ENCODE measurements around the gene GRIN2A.
"Not testable (repeated sequence)": the region's sequence is repeated elsewhere in the genome, so short reads cannot be mapped to it uniquely, and the experiment has no call there.

The GRIN2A gene

DNA sequence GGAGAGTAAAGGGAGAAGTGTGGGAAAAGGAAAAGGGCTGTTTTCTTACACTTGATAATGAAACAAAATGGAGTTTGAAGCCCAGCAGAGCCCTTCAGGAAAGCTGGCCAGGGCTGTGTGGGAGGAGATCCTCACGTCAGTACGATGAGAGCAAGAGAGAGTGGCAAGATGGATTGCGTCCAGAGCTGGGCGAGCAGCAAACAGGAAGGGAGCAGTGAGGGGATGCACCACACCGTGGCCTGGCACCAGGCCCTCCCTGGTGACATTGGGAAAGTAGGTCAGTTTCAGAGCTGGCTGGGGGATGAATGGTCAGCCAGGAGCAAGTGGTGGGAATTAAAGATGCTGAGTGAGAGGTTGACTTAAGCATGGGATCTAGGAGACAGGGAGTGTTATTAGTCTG lies 273.6 kb downstream of the GRIN2A start:
- DNase-seq: no peak

DNA sequence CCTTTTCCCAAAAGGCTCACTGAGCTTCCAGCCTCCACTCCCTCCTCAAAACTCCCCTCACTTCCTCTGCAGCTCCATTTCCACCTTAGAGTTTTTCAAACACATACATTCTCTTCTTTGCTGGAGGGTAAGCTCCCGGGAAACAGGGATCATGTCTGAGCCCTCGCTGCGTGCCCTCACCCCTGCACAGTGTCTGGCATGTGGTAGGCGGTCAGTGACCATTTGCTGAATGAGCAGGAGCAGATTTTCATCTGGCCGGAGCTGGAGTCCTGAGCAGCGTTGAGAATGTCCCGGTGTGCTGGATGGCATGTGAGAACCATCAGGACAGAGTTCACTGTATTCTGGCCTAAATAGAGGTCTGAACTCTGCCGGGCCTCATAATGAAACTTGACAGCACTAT lies 274.5 kb downstream of the GRIN2A start:
- DNase-seq: no peak

DNA sequence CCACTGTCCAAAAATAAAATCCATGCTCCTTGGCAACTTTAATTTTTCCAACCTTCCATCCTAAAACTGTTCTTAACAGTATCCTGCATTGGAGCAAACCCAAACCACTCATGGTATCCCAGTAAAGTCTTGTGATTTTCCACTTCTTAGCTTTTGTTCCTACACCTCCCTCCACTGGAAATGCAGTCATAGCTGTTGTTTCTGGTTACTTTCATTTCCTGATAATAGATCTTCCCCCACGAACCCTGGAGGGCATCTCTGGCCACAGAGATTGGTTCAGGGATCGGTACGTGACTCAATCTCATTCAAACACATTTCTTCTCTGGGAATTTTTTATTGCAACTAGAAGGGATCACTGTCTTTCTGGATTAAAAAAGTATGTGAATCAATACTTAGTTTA lies 276.0 kb downstream of the GRIN2A start:
- DNase-seq: no peak

DNA sequence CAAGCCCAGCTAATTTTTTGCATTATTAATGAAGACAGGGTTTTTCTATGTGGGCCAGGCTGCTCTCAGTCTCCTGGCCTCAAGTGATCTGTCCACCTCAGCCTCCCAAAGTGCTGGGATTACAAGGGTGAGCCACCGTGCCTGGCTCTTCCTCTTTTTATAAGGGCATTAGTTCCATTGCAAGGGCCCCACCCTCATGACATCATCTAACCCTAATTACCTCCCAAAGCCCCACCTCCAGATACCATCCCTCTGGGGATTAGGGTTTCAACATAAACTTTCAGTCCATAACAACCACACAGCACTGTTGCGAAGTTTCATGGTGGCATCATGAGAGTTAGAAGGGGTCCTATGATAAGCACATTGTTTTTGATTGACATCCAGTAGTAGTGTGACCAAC lies 277.7 kb downstream of the GRIN2A start:
- no peak for DNase-seq

DNA sequence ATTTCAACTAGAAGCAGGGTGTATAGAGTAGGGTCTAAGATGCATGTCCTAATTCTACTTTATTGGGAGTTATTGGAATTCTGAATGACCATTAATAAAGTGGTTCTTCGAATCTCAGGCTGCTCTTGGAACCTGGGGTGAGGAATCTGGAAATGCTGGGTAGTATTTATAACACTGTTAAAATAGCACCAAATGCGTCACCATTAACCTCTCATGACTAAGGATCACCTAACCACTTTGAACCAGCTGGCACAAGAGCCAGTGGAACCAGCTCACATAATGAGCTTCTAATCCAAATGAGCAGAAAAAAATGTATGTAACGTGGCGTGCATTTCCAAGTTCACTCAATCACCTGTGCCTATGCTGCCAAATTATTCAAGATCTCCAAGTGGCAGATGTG lies 281.7 kb downstream of the GRIN2A start:
- no peak for DNase-seq

DNA sequence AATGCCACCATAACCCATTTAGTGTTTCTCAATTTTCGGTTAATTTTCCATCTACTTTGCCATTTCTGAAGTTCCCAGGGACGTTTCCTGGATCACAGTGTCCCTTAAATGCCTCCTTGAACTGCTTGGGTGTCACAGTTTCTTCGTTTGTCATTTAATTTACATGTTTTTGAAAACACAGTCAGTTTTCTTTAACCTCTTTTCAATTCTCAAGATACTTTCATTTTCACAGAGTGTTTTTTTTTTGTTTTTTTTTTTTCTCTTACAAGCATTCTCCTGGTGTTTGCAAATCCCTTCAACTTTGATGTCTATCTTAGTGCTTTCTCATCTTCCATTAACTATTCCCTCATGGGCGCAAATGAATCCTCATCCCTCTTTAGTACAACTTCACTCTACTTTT lies 283.7 kb downstream of the GRIN2A start:
- DNase-seq: no peak

DNA sequence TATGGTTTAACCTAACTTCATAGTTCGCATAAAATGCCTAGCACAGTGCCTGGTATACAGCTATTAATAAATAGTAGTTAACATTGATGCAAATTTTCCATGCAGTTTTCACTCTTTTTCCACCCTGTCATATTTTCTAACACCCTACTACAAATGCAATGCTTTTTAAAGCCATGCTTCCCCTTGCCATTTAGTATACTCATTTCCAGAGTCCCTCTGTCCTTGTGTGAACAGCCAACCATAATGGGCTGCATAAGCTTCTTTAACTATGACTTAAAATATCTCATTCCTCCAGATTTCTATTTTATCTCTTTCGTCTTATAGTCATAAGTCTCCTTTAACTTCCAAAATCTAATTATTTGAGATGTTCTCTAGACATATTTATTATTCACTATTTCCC lies 284.1 kb downstream of the GRIN2A start:
- DNase-seq: no peak

DNA sequence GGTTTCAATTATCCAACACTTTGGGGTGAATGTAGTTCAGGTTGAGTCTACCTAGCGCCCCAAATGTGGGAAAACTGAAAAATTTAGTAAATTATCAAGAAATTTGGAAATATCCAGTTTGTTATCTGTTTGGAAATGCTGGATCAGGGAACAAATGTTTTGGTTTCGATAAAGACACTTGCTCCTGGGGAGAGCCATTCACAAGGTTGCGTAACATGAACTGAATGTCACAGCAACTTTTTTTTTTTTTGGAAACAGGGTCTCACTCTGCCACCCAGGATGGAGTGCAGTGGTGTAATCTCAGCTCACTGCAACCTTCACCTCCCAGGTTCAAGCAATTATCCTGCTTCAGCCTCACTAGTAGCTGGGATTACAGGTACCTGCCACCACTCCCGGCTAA lies 286.4 kb downstream of the GRIN2A start:
- no peak for DNase-seq

DNA sequence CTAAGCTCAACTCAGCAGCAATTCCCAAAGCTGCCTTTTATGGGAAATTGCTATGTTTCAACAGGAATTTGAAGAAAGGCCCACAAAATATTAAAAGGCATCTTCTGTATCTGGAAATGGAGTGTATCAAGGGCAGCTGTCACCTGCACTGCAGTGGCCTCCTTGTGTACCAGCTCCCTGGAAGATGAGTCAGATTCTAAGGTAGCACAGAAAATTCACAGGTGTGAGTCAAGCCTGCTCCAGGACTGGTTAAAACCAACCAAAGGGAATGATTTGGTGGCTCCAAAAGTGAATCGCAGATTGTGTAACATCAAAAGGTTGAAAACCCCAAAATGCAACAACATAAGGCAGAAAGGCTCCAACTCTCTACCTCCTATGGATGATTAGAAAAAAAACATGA lies 296.4 kb downstream of the GRIN2A start:
- DNase-seq: no peak

DNA sequence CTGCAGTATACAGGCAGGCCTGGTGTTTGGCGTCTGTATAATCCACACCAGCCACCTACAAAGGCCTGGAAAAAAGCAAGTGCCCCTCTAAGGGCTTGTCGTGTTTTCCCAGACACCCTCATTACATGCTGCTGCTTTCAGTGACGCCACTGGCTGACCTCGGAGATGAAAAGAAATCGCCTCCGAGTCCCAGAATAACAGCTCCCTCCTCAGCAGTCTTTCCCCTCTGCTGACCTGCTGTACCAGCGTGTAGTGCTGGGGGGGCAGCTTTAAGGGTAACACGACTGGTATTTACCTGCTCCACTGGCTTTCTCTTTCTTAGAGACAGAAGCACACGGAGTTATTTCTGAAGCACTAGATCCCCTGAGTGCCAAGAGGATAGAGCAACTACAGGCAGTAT lies 296.8 kb downstream of the GRIN2A start:
- no peak for DNase-seq

DNA sequence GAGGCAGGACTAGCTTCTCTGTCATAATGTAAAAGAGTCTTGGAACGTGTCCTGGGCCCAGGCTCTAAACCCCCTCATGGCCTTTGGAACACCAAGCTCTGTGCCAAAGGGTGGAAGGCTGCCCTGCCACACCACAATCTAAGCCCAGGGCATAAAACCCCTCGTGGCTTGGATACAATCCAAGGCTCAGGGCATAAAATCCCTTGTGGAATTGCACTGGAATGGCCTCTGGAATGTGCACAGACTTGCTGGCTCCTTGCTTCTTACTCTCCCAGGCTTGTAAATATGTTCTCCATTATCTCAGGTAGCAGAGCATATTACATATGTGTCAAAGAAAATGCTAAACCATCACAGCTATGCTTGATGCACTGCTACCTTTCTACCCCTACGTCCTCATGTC lies 306.2 kb downstream of the GRIN2A start:
- DNase-seq: not testable (repeated sequence)

DNA sequence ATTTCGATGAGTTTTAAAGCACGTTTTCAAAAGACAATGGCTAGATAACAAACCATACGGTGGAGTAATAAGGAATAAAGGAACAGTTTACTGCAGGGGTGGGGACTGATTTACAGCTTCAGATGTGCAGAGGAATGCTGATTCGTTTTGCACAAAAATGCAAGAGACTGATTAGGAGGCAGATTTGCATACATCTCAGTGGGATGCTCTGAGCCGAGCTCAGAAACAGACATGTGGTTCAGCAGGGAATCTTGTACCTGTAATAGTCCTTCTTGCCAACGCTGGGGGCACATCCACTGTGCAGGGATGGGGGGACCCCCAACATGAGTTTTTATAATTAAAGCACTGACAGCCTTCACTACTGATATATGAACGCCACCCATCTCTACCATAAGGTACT lies 308.0 kb downstream of the GRIN2A start:
- DNase-seq: no peak

DNA sequence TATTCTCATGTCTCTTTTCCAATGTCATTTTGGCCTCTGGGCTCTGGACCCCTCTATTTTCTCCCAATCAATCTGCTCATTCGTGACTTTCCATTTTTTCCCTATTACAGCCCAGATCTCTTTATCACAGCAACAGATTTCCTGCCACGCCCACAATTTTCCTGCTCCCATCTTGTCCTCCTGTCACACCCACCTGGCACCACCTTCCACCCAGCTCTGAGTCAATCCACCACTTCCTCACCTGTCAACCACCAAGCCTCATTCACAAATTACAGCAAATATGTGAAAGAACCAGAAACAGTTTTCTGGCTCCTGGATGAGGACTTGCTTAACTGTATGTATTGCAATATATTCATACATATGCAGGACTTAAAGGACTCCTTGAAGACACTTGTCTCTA lies 311.3 kb downstream of the GRIN2A start:
- no peak for DNase-seq

DNA sequence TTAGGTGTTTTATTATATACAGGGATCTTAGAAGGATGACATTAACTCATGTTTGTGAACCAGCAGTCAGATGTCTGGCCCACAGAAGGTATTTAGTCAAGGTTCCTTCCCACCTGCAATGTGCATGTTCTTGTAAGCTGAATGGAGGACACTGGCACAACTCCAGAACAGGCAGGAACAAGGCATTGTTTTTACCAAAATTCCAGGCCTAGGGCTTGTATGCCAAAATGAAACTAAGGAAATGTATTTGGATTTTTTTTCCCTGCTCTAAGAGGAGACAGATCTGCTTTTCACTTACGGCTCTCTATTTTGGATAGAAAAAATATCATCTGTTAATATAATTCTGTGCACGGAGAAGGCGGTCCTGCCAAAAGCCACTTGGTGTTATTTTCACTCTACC lies 312.5 kb downstream of the GRIN2A start:
- DNase-seq: no peak

DNA sequence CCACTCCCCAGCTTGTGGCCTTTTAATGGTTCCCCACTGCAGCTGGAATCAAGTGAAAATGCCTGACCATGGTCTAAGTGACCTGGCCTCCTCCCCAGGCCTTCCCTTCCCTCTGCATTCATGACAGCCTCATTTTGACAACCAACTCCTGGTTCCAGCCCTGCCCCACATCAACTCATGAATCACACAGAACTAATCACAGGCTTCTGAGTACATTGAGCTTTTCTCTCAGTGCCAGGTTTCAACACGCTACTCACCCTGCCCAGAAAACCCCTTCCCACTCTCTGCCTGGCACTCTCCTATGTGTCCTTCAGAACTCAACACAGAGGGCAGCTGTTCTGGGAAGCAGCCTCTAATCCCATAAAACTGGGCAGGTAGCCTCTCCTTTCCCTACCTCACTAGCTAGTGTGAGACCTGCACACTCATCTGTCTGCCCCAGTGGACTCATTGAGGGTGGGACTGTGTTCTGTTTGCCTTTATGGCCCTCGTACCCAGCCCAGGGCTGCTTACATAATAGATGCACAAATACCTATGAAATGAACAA lies 313.6 kb downstream of the GRIN2A start:
- DNase-seq: no peak

DNA sequence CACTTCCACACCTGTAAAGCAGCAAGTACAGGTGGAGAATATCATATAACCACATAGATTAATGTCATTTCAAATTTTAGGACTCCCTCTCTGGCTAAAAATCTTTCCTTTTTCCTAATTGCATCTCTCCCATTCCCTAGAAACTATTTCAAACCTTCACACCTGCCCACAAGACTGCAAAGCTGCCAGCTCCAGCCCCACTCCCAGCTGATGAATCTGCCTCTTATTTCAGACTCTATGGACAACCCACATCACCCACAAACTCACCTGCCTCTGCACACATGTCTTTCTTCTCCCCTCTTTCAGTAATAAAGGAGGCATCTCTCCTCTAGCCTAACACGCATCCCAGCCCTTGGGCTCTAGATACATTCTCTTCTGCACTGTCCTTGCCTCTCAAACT lies 315.1 kb downstream of the GRIN2A start:
- DNase-seq: no peak

DNA sequence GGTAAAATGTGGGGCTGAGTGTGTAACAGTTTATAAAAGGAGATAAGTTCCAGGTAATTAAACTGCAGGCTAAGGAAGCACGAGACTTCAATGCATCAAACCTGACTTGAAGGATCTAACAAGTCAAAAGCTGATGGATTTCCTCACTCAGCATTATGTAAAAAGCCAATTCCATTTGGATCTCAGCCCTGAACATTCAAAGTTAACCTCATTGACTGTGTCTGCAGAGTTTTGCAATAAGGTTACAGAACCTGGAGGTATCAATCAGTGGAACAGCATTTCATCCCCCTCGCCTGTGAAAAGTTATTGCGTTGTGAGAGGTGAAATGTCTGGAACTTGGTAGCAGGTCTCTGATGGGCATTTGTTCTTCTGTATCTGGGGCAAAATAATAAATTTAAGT lies 317.8 kb downstream of the GRIN2A start:
- DNase-seq: no peak

DNA sequence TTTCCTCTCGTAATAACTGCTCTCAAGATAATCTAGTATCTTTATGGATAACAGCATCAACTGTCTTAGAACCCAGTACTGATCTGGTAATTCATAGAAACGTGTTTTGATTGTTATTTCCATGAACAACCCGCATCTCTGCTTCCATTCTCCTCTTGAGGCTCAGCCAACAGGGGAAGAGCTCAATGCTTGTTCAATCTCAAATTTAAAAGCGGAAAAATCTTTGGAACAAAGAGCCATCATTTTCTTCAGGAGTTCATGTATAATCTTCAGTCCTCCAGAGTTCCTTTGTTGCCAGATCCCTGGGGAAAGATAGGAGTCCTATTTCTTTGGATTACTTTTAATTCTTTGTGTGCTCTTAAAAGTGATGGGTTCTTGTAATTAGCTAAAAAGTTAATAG lies 319.9 kb downstream of the GRIN2A start:
- no peak for DNase-seq

DNA sequence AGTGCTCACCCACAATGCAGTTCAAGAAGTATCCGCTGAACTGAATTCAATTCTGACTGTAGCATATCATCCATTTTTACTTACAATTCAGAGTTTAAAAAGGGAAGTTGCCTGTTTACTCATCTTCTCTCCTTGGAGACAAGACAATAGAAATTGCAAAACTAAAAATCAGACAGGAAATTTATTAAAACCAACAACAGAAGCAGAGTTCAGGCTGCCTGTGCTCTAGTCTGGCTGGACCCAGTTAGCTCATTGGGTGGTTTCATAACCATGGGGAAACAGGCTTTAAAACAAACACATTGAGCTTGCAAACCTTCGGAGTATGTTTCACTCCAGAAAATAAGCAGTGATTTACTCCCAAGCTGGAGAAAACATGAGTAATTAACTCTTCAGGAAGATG lies 321.4 kb downstream of the GRIN2A start:
- DNase-seq: no peak

DNA sequence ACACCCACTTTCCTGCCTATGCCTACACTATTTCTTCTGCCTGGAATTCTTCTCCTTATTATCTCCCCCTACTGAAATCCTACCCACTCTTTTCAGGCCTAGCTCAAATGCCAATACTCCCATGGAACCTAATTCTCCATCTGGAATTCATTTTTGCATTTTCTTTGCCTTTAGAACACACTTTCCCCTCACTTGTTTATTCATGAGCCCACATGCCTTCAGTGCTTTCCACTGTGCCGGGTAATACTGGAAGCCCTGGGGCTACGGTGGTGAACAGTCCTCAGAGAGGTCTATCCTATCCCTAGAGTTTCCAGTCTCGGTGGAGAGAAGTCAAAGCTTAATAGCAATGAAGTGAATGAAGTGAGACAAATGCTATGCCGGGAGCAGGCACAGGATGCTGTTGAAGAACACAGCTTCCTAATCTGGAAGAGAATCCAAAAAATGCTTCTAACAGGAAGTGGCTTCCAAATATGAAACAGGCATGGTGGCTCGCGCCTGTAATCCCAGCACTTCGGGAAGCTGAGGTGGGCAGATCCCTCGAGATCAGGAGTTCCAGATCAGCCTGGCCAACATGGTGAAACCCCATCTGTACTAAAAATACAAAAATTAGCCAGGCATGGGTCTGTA lies 322.4 kb downstream of the GRIN2A start:
- no peak for DNase-seq

DNA sequence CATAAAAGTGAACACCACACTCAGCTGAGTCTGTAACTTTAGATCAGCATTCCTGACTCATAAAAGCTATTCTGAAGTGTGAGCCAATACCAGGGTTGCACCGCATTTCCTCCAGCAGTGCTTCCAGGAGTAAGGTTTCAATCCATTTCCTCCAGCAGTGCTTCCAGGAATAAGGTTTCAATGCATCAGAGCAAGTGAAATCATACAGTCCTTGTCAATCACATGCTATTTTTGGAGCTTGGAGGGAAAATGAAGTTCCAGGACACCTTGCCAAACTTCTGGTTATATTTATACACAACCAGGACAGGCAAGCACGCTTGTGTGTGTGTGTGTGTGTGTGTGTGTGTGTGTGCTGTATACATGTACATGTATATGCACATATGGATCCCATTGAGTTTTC lies 327.6 kb downstream of the GRIN2A start:
- no peak for DNase-seq

DNA sequence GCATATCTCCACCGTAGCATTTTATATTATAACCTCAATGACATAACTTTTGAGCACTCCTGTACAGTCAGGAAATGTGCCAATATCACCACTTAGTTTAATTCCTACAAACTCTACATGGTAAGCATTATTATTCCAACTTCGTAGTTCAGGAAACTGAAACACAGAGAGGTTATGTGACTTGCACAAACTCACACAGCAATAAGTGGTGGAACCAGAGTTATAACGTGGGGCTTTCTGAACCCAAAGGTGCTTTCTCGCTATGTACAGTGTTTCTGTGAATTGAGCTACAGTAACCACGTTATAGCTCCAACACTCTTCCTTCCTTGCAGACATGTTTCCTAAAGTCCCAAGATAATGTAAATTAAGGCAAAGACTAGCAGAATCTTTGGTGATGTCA lies 330.2 kb downstream of the GRIN2A start:
- no peak for DNase-seq

DNA sequence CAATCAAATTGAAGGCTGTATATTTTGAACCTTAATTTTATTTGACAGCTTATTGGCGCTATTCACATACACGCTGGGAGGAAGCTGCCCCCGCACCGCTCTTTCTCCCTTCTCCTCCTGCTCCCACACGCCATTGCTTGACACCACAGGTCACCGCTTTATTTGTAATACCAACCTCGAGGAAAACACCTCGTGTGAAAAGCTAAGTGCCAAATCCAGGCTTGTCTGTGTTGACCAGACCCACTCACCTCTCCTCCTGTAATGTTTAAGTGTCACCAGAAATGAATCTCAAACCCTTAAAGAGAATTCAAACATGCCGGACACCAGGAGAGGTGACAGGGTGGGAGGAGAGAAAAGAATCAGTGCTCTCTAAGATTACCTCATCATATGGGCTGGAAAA lies 331.4 kb downstream of the GRIN2A start:
- no peak for DNase-seq

DNA sequence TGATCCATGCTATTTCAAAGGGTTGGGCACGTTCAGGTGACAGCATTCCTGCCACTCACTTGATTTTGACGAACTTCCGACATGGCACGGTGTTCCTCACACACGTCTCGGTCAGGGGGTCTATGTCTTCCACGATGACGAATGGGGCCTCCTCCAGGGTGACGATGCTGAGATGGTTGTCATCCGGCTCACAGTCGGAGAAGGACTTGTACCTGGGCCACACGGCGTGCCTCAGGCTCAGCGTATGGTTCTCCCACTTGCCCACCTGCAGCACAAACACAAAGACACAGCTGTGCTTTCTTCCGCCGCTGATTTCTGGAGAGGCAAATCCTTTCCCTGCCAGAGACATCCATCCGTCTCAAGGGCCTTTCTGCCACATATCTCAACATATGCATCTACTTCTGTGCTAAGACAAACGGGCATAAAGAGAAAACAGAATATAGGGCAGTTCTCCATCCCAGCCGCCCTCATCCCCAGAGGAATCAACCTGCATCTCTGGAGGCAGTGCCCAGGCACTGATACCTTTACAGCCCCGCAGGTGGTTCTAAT lies 332.5 kb downstream of the GRIN2A start:
- DNase-seq: no peak

DNA sequence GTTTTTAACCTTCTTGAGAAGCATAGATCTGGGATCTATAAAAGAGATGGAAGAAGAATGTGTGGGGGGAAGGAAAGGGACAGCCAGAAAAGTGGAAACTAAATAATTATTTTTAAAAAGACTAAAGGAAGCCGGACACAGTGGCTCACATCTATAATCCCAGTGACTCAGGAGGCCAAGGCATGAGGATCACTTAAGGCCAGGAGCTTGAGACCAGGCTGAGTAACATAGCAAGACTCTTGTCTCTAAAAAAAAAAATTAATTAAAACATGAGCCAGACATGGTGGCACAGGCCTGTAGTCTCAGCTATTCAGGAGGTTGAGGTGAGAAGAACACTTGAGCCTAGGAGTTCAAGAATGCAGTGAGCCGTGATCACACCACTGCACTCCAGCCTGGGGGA lies 335.1 kb downstream of the GRIN2A start:
- DNase-seq: no peak

Measured in stimulated activated CD4-positive, alpha-beta T cell treated with anti-CD3 and anti-CD28 coated beads, Interleukin-1b, Interleukin-23, amount 100 ng/mL, for 48 hours (primary cell).